ENCODE measurements around the gene CCDC182.

GRCh38 chr17:57755480-57756070, 10.5 kb upstream of the CCDC182 start:
- TF ChIP-seq, protein P1, sequence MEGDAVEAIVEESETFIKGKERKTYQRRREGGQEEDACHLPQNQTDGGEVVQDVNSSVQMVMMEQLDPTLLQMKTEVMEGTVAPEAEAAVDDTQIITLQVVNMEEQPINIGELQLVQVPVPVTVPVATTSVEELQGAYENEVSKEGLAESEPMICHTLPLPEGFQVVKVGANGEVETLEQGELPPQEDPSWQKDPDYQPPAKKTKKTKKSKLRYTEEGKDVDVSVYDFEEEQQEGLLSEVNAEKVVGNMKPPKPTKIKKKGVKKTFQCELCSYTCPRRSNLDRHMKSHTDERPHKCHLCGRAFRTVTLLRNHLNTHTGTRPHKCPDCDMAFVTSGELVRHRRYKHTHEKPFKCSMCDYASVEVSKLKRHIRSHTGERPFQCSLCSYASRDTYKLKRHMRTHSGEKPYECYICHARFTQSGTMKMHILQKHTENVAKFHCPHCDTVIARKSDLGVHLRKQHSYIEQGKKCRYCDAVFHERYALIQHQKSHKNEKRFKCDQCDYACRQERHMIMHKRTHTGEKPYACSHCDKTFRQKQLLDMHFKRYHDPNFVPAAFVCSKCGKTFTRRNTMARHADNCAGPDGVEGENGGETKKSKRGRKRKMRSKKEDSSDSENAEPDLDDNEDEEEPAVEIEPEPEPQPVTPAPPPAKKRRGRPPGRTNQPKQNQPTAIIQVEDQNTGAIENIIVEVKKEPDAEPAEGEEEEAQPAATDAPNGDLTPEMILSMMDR (IDR thresholded peaks at IDR 0.05; ENCODE audit: low read length), result peak; percentile 9; the same call in 1 of the 2 replicates
- no peak for TF ChIP-seq EZH2 (IDR thresholded peaks at IDR 0.05; ENCODE audit: borderline replicate concordance, low read length)
